KMS-11 (cell line): ENCODE measurements around the gene ZNF33B.
A peak's percentile ranks its signal among the peaks of the same experiment; 100 is the strongest.

Experiments
- H2AFZ ChIP-seq: fragments of 200-600 bp; sonication (generic); 2 replicates; pipeline ENCODE4 v1.6.1; 2016; ENCODE audit warnings: antibody characterized with exemption, mixed run types, low read depth
- H3K27ac ChIP-seq: fragments of 200-600 bp; sonication (generic); 2 replicates; pipeline ENCODE4 v1.6.1; 2016; ENCODE audit warnings: mild to moderate bottlenecking, mixed run types
- H3K27me3 ChIP-seq: fragments of 200-600 bp; sonication (generic); 2 replicates; pipeline ENCODE4 v1.6.1; 2017; ENCODE audit warnings: mild to moderate bottlenecking, low read depth, mixed run types, moderate library complexity; ENCODE audit not compliant: insufficient read depth
- H3K36me3 ChIP-seq: fragments of 200-600 bp; sonication (generic); 2 replicates; pipeline ENCODE4 v1.6.1; 2017; ENCODE audit warnings: mild to moderate bottlenecking, mixed run types; ENCODE audit not compliant: insufficient read depth
- H3K4me1 ChIP-seq: fragments of 200-600 bp; sonication (generic); 2 replicates; pipeline ENCODE4 v1.6.1; 2016; ENCODE audit warnings: mild to moderate bottlenecking, low read depth, mixed run types; ENCODE audit not compliant: poor library complexity, severe bottlenecking
- H3K4me2 ChIP-seq: fragments of 200-600 bp; sonication (generic); 2 replicates; pipeline ENCODE4 v1.7.0; 2016; ENCODE audit warnings: mild to moderate bottlenecking, mixed run types
- H3K4me3 ChIP-seq: fragments of 200-600 bp; sonication (generic); IDR thresholded peaks from 2 replicates; pipeline ENCODE4 v1.6.1; 2017; ENCODE audit warnings: low read depth, low read length, mixed read lengths; ENCODE audit not compliant: insufficient read depth
- H3K79me2 ChIP-seq: fragments of 200-600 bp; sonication (generic); 2 replicates; pipeline ENCODE4 v1.6.1; 2016; ENCODE audit warnings: low read depth, mixed run types; ENCODE audit not compliant: insufficient read depth
- H3K9ac ChIP-seq: fragments of 200-600 bp; sonication (generic); 2 replicates; pipeline ENCODE4 v1.6.1; 2016; ENCODE audit warnings: mild to moderate bottlenecking, mixed run types
- H4K20me1 ChIP-seq: fragments of 200-600 bp; sonication (generic); 2 replicates; pipeline ENCODE4 v1.6.1; 2016; ENCODE audit warnings: mild to moderate bottlenecking, mixed run types; ENCODE audit not compliant: insufficient read depth
- CTCF ChIP-seq: fragments of 200-600 bp; sonication (generic); conservative IDR thresholded peaks from 2 replicates; pipeline ENCODE4 v1.6.1; 2017; ENCODE audit warnings: low read depth, mild to moderate bottlenecking, antibody characterized with exemption, low read length, moderate library complexity, mixed read lengths

The ZNF33B gene

GRCh38 chr10:42640610-42641229, 2.4 kb upstream of the ZNF33B start:
- Histone ChIP-seq H3K79me2 (0 out of 2 replicates have a peak, but pooled peaks cover 3% of the 10 kb centered on the region), H3K4me2 (no peak overlapping the region), H3K9ac (no peak overlapping the region), H3K4me1 (peaks cover 17% of the 10 kb centered on the region), H4K20me1 (no peaks in the 10 kb centered on the region), H3K27me3 (no peaks in the 10 kb centered on the region), H3K27ac (no peak overlapping the region), H3K4me3 (no peak overlapping the region), H3K36me3 (no peaks in the 10 kb centered on the region), H2AFZ (no peak overlapping the region)
- TF ChIP-seq CTCF = no peak

DNA sequence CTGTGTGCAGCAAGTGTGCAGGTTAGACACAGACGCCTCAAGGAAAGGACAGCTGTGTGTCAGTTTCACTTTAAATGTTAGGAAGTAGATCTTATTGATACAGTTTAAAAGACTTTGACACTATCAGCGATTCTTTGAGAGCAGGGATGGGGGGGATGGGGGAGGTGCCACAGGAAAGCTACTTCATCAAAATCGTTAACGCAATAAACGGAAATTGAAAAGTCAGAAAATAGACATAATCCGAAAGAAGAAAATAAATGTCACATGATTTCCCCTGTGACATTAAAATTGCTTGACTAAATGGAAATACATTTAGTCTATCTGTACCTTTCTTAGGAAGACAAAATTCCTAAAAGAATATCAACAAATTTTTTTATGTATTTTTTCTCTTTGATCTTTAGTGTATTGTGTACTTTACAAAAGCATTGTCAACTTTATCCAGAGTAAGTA, 476 bp upstream of the ZNF33B start:
- H3K36me3 ChIP-seq = no peaks in the 10 kb centered on the region
- 0 out of 2 replicates have a peak, but pooled peaks cover 3% of the 10 kb centered on the region for H3K79me2 ChIP-seq
- H3K27ac ChIP-seq = peak overlapping the region; percentile 98
- H3K4me1 ChIP-seq = peaks cover 17% of the 10 kb centered on the region
- no peaks in the 10 kb centered on the region for H4K20me1 ChIP-seq
- peak overlapping the region; percentile 77 for H3K4me2 ChIP-seq
- TF ChIP-seq CTCF = no peak
- H3K4me3 ChIP-seq = no peak overlapping the region
- peak overlapping the region; percentile 93 for H2AFZ ChIP-seq
- no peaks in the 10 kb centered on the region for H3K27me3 ChIP-seq
- H3K9ac ChIP-seq = peak overlapping the region; percentile 94

GRCh38 chr10:42637648-42638054, 719 bp downstream of the ZNF33B start:
- Histone ChIP-seq H3K4me2 (peak overlapping the region; percentile 74), H3K79me2 (0 out of 2 replicates have a peak, but pooled peaks cover 3% of the 10 kb centered on the region), H3K4me3 (no peak overlapping the region), H3K27ac (peak overlapping the region; percentile 98), H3K36me3 (no peaks in the 10 kb centered on the region), H4K20me1 (no peaks in the 10 kb centered on the region), H2AFZ (peak overlapping the region; percentile 93), H3K9ac (peak overlapping the region; percentile 94; the same call in 1 of the 2 replicates), H3K4me1 (peaks cover 17% of the 10 kb centered on the region), H3K27me3 (no peaks in the 10 kb centered on the region)
- no peak for TF ChIP-seq CTCF

DNA sequence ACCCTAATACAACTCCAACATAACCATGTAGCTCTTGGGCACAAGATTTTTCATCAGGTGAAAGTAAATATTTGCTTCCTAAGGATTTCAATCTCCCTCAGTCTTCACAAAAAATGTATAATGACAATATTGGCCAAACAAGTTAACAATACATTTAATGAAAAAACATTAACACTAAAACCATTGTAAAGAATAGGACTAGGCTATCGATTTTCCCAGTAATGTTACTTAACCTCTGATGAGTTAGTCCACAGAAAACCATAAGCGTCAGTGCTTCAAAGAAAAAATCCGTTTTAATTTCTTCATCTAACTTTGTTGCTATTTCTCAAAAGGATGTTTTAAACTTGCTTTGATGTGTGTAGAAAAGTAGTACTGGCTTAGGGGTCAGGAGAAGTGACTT, 1.2 kb downstream of the ZNF33B start:
- Histone ChIP-seq H3K4me1 (peaks cover 17% of the 10 kb centered on the region), H3K79me2 (0 out of 2 replicates have a peak, but pooled peaks cover 3% of the 10 kb centered on the region), H3K27ac (0 out of 2 replicates have a peak overlapping the region, but pooled peaks have one; percentile 98), H3K9ac (no peak overlapping the region), H3K4me2 (peak overlapping the region; percentile 74), H3K4me3 (no peak overlapping the region), H3K36me3 (no peaks in the 10 kb centered on the region), H4K20me1 (no peaks in the 10 kb centered on the region), H3K27me3 (no peaks in the 10 kb centered on the region), H2AFZ (peak overlapping the region; percentile 93)
- no peak for TF ChIP-seq CTCF
